ENCODE measurements around the gene NMRK2.
"Not testable (repeated sequence)": the region's sequence is repeated elsewhere in the genome, so short reads cannot be mapped to it uniquely, and the experiment has no call there.

Gene NMRK2

GRCh38 chr19:3936506-3937442 is 3.9 kb downstream of the NMRK2 start:
- DNase-seq (ENCODE audit: low read depth, low spot score): no peak

DNA sequence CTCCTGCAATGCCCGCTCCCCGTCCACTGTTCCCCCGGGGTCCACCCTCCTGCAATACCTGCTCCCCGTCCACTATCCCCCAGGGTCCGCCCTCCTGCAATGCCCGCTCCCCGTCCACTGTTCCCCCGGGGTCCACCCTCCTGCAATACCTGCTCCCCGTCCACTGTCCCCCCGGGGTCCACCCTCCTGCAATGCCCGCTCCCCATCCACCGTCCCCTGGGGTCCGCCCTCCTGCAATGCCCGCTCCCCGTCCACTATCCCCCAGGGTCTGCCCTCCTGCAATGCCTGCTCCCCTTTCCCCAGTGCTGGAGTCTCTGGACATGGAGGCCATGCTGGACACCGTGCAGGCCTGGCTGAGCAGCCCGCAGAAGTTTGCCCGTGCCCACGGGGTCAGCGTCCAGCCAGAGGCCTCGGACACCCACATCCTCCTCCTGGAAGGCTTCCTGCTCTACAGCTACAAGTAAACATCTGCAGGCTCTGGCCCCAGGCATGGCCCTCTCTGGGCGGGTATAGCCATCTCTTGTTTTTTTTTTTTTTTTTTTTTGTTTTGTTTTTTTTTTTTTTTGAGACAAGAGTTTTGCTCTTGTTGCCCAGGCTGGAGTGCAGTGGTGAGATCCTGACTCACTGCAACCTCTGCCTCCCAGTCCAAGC is 5.6 kb downstream of the NMRK2 start:
- not testable (repeated sequence) for DNase-seq (ENCODE audit: low read depth, low spot score)

DNA sequence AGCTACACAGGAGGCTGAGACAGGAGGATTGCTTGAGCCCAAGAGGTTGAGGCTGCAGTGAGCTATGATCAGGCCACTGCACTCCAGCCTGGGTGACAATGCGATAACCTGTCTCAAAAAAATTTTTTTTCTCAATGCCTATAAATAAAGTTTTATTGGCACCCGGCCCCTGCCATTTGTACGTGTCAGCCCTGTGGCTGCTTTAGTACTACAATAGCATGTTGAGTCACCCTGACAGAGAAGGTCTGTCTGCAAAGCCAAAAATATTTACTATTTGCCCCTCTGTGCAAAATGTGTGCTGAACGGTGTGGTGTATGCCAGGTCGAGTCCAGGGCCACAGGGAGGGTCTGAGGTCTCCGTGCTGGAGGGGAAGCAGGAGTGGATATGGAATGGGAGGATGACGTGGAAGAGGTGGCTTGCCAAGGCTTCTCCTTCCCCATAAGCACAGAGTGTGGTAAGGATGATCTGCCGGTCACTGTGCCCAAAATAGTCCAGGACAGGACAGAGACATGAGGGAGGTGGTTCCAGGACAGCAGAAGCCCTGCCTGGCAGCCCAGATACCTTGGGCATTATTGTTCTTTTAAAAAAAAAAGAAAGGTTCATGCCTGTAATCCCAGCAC is 10.0 kb downstream of the NMRK2 start:
- no peak for DNase-seq (ENCODE audit: low read depth, low spot score)

DNA sequence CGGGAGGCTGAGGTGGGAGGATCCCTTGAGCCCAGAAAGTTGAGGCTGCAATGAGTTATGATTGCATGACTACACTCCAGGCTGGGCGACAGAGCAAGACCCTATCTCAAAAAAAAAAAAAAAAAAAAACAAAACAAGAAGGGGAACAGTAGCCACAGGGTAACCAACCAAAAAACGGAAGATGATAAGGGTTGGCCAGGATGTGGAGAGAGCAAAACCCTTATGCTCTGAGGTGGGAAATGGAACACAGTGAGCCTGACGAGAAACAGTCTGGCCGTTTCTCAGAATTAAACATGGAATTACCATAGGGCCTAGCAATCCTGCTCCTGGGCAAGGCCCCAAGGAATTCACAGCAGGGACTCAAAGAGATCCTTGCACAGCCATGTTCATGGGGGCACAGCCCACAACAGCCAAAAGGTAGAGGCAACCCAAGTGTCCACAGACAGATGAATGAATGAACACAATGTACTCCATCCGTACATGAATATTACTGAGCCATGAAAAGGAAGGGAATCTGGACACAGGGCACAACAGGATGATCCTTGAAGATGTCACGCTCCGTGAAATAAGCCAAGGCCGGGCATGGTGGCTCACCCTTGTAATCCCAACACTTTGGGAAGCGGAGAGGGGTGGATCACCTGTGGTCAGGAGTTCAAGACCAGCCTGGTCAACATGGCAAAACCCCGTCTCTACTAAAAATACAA is 11.3 kb downstream of the NMRK2 start:
- no peak for DNase-seq (ENCODE audit: low read depth, low spot score)

GRCh38 chr19:3945838-3946237 is 13.0 kb downstream of the NMRK2 start:
- no peak for DNase-seq (ENCODE audit: low read depth, low spot score)

GRCh38 chr19:3947316-3947933 is 14.6 kb downstream of the NMRK2 start:
- DNase-seq (ENCODE audit: low read depth, low spot score): not testable (repeated sequence)

- DNase-seq (ENCODE audit: low read depth, low spot score): no peak
Observed at GRCh38 chr19:3949294-3949693, 16.4 kb downstream of the NMRK2 start.

DNA sequence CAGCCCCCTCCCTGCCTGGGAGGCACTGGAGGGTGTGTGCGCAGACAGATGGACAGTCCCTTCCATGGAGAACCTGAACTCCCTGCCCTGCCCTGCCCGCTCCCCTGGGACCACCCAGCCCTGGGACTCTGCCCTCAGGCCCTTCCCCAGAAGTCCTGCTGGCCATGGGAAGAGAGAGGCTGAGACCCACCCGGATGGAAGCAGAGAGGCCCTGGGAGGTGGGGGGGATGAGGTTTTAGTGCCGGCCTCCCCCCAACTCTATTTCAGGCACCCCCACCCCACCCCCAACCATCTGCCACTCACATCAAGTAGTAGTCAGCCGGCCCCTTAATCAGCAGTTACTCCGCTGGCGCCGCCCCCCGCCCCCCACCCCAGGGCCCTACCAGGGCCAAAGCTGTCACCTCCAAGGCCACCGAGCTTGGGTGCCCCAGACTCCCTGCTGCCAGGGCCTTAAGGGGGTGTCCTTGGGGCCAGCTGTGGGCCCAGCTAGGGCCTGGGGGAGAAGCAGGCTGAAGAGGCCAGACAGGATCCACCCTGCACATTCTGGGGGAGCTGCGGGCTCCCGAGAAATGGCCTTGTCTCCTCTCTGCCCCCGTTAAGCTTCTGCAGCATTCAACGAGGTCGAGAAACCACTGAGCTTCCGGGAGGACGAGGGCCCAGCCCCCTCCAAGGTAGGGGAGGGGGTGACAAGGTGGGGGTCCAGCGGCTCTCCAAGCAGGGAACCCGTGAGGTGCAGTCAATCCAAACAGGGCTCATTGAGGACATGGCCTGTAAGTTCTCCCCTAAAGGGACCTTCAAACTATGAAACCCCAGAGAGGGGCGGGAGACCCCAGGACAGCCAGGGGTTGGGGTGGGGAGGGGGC is 17.4 kb downstream of the NMRK2 start:
- no peak for DNase-seq (ENCODE audit: low read depth, low spot score)

DNA sequence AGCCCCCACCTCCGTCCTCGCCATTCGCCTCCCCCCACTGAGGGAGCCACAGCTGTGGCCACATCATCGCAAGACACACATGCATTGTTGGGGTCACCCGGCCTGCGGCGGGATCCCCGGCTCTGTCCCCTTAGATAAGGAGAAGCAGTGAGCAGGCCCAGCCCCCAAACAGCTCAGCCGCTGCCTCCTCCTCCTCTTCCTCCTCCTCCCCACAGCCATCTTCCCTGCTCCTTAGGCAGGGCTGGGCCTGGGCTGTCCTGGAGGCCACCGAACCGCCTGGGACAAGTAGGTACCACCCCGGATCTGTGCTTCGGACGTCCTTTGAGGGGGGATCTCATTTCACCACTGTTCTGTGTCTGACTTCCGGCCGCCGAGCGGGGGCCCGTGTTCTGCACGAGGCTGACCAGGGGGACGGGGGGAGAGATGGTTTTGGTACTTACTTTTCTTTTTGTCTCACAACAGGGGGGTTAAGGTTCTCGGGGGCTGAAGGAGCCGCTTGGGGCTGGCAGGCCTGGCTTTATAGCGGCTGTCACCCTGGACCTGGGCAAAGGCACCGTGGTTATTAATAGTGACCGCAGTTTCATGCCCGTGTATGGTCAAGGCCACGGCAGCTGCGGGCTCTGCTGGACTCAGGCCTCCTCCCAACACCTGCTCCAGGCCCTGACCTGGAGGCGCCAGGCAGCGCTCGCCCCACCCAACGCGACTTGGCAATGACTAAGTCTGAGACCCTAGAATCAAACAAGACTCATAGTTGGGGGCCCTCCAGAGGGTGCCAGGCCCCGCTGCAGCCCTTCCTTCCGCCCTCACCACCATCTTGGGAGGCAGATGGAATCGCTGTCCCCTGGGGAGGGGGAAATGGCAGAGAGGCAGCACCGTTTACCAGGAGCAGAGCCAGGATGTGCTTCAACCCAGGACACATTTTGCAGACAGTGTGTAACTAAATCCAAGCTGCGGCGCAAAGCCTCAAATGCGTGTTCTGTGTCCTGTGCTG is 18.3 kb downstream of the NMRK2 start:
- no peak for DNase-seq (ENCODE audit: low read depth, low spot score)

GRCh38 chr19:3952755-3953276 is 19.9 kb downstream of the NMRK2 start:
- DNase-seq (ENCODE audit: low read depth, low spot score): not testable (repeated sequence)

DNA sequence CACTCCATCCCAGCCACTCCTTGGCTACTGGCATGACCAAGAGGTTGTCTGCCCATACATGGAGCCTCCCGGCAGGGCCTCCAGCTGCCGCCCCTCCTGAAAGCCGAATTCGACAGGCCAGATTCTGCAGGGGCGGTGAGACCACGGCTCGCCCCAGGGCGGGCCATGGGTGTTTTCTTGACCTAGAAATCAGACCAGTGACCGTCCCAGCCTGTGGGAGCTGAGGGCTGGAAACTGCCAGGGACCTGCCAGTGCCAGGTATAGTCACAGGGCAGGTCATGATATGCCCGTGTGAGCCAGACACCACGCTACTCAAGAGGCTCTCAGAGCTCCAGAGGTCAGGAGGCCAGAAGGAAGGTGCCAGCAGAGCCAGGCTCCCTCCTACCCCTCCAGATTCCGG is 21.2 kb downstream of the NMRK2 start:
- DNase-seq (ENCODE audit: low read depth, low spot score): no peak

DNA sequence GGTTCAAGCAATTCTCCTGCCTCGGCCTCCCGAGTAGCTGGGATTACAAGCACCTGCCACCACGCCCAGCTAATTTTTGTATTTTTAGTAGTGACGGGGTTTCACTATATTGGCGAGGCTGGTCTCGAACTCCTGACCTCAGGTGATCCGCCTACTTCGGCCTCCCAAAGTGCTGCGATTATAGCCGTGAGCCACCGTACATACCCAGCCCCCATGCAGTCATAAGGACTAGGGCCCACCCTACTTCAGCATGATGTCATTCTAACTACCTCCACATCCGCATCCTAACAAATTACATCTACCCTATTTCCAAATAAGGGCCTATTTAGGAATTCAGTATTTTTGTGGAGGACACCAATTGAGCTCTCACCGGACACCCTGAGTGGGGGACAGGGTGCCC is 22.4 kb downstream of the NMRK2 start:
- not testable (repeated sequence) for DNase-seq (ENCODE audit: low read depth, low spot score)

GRCh38 chr19:3955688-3956087 is 22.8 kb downstream of the NMRK2 start:
- no peak for DNase-seq (ENCODE audit: low read depth, low spot score)

DNA sequence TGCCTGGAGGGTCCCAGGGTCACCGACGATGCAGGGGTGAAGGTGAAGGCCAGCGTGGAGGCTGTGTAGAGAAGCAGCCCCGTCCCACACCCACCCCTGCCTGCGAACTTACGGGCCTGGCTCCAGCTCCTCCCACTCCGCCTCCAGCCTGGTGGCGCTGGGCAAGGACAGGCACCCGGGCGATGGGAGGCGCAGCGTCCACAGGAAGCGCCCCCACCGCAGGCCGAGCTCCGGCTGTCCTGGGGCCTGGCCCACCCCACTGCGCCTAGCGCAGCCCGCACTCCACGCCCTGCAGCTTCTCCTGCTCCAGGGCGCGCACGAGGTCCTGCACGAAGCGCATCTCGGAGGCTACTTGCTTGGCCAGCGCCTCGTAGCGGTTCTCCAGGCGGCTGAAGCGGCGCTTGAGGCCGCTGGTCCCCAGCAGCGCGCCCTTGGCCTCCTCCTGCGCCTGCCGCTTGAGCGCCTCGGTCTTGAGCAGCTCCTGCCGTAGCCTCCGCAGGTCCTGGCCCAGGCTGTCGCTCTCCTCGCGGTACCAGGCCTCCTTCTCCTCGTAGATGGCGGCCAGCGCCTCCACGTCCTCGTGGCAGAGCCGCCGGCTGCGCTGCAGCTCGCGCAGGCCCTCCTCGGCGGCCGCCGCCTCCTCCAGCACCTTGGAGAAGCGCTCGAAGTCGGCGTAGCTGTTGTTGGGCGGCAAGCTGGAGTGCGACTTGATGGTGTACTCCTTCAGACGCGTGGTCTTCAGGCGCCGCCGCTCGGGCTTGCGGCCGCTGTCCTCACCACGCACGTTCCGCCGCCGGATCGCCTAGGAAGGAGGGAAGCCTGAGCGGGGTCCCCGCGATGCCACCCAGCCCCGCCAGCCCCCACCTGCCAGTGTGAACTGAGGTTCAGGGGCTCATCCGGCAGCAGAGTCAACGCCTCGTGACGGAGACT is 26.2 kb downstream of the NMRK2 start:
- no peak for DNase-seq (ENCODE audit: low read depth, low spot score)

GRCh38 chr19:3959766-3960131 is 26.9 kb downstream of the NMRK2 start:
- no peak for DNase-seq (ENCODE audit: low read depth, low spot score)

GRCh38 chr19:3961007-3961406 is 28.1 kb downstream of the NMRK2 start:
- DNase-seq (ENCODE audit: low read depth, low spot score): no peak

DNA sequence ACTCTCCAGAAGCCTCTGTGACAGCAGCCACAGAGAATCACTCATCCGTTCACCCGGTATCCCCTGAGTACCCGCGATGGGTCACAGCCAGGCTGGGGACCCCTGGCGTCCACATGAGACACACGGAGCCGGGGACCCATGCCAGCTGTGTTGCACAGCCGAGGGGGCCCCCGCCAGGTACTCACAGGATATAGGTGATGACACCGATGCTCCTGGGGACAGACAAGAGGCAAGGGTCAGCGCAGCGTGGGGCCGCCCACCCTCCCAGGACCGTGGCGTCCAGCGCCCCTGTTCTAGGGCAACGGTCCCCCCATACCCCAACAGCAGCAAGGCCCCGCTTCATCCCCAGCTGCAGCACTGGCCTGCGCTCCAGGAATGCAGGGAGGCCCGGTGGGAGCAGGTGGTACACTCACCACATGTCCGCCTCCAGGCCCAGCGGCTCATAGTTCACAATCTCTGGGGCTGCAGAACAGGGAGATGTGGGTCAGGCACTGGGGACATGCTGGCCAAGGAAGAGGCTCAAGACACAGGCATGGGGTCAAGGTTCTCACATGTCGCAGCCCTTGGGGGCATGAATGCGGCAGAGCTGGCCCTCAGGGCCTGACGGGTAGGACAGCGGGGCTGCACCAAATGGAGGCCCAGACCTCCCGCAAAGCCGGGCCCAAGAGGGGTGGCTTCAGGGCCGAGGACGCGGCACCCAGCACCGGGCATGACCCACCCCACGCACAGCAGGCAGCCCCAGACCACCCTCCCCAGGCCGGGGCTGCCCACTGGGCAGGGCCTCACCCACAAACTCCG is 30.8 kb downstream of the NMRK2 start:
- no peak for DNase-seq (ENCODE audit: low read depth, low spot score)

Data from activated naive CD8-positive, alpha-beta T cell treated with anti-CD3 and anti-CD28 coated beads, Interleukin-2, amount 50 U/mL, for 16 hours (primary cell).